ENCODE results near the gene OSGIN1.

The OSGIN1 gene, protein sequence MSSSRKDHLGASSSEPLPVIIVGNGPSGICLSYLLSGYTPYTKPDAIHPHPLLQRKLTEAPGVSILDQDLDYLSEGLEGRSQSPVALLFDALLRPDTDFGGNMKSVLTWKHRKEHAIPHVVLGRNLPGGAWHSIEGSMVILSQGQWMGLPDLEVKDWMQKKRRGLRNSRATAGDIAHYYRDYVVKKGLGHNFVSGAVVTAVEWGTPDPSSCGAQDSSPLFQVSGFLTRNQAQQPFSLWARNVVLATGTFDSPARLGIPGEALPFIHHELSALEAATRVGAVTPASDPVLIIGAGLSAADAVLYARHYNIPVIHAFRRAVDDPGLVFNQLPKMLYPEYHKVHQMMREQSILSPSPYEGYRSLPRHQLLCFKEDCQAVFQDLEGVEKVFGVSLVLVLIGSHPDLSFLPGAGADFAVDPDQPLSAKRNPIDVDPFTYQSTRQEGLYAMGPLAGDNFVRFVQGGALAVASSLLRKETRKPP

DNA sequence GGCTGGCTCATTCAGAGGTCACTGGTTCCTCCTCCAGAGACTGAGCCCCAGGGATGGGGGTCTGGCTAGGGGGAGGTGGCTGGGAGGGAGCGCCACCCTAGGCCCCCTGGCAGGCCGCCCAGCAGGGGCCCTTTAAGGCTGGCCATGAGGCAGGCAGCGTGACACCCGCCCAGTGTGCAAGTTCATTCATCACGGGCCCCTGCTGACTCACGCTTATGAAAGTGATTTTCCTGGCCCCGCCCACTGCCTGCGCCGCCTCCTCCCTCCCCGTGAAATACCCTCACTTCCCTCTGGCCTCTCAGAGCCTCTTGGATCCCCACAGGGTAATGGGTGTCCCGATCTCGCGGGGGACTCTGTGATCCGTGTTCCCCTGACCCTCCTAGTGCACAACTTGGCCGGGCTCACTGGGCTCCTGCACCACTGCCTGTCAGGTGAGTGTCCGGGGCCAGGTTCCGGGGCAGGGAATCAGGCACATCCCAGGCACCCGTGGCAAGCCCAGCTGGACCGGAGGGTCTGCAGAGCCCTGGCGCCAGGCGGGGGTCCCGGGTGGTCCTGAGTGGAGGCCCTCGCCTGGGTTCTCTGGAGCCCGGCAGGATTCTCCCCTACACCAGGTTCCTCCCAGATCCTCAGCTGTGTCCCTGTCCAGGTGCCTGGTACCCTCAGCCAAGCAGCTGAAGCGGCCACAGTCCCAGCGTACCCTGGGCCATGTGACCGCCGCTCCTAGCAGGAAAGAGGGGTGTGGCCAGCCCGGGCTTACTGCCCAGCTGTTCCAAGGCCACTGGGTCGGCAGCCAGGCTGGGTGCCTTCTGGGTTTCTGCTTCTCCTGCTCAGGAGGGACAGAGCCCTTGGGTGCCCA, at the start of gene OSGIN1:
TSS of gene OSGIN1 (plus strand) at position 301 of the 856 bp plus-strand sequence. CDS start 4,432 bp downstream, outside the sequence.
- DNase-seq = peak; percentile 96

DNA sequence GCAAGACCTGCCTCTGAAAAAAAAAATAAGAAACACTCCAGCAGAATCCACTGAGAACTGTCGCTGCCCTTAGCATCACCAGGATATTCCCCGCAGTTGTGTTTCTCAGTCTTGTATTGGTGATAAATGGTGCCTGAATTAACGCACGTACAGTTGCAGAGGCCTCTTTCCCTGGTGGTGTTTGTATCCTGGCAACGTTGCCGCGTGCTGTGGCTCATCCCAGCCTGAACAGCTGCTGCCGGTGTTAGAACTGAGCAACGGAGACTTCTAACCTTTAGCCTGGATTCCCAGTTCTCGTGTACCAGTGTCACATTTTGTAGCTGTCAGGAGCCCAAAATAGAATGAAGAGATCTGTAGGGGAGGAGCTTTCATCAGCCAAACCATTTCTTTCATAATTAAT, 49.3 kb upstream of the OSGIN1 start:
- no peak for DNase-seq

DNA sequence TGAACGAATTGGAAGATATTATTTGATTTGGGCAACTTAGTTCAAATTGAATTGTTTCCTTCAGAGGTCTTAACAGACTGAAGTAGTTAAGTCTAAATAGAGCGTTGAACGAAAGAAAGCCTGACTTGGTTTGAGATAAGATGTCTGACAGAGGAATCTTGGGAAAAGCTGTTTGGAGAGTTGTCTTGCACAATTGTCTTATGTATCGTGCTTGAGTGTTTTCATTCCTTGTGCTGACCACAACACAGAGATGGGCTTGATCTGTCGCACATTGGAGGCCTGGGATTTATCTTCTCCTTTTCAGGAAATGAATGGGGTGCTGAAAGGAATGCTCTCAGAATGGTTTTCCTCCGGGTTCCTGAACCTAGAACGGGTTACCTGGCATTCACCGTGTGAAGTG, 46.4 kb upstream of the OSGIN1 start:
- no peak for DNase-seq

DNA sequence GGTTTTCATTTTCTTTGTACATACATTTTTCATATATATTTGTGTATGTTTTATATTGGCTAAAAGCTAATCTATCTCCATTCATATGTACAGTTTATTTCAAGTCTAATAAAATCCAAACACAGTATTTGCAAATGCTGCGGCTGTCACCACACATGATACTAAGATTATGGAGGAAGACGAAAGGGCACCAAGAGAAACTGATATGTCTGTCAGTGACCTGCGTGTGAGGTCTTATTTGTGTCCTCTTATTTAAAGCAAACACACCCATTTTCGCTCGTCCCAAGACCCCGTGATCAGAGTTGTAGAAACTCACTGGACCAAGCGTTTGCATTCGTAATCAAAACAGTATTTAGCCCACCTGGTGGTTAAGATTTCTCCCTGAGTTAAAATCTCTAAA, 45.9 kb upstream of the OSGIN1 start:
- no peak for DNase-seq

DNA sequence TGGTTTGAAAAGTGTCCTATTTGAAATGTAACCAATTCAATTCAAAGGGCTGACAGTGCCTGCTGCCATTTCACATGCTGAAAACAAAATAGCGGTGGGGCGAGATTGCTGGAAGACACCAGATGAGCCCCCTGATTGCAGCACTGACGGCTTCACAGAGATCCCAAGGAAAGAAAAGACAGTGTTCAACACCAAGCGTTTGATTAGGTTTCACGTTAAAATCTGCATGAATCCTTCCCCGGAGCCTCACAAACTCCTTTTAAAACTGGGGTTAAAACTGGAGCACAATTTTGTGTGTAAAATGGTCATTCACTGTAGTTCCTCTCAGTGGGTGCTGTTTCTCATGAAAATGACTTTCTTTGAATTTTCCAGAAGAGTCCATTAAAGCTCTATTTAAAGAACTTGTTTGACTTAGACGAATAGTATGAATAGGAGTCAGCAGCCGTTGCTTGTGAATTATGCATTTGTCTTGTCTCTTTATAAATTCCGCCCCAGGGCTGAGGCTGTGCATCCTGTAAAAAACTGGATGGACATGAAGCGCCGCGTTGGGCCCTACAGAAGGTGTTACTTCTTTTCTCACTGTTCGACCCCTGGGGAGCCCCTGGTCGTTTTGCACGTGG, 45.3 kb upstream of the OSGIN1 start:
- no peak for DNase-seq

DNA sequence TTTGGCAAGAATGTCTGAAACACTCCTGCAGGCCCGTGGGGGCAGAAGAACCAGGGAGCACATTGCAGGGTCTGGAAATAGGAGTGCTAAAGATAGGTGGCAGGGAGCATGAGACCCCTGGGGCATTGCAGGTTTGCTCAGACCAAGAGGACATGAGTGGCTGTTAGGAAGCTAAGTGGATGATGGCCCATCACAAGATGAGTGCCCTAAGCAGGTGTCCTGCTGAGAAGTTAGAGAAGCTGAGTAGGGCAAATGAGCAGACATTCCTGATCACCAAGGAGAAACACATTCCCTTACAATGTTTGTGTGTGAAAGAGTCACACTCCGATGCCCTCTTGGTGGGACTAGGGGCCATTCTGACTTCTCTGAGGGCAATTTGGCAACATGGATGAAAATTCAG, 44.2 kb upstream of the OSGIN1 start:
- DNase-seq = no peak

DNA sequence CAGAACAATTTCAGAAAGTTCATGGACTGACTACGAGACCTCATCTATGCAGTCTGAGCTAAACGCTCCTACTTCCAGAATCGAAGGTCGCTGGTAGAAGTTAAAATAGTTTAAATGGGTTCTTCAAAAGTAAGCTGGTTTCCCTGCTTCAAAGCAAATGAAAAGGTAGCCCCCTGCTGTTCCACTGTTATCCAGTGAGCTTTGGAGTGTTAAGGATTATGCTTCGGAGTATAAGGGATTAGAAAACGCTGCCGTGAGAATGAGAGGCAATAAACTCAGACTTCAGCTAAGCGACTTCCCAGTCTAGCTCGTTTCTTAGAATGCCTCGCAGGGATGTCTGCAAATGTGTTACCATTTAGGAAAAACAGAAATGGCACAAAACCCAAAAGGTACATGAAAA, 41.8 kb upstream of the OSGIN1 start:
- DNase-seq = no peak

DNA sequence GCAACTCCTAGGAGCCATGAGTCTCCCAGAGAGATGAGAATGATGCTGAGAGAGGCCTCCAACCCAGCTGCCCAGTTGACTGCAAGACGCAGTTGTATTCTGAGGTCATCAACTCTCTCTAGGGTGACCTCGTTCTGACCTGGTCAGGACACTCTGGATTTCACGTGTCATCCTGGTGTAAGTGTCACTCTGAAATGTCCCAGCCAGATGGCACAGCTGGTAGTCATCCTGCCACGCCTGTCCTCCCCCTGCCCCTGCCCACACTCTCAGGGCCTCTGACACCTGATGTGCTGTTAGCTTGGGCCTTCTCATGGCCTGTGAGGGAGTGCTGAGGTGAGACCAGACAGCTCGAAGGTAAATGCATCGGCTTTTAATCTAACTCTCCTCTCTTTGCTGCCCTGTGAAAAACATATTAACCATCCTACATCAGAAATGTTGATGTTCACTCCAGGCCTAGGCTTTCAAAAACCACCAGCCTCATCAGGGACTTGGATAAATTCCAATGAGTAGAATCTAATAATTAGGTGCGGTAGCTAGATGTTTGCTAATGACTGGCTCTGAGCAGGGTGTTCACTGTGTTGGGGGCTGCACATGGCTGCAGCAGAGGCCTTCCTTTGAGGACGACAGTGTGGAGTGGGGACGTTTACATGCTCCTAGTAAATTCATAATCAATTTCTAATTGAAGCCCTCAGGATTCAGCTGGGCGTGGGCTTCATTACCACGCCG, 40.4 kb upstream of the OSGIN1 start:
- no peak for DNase-seq

DNA sequence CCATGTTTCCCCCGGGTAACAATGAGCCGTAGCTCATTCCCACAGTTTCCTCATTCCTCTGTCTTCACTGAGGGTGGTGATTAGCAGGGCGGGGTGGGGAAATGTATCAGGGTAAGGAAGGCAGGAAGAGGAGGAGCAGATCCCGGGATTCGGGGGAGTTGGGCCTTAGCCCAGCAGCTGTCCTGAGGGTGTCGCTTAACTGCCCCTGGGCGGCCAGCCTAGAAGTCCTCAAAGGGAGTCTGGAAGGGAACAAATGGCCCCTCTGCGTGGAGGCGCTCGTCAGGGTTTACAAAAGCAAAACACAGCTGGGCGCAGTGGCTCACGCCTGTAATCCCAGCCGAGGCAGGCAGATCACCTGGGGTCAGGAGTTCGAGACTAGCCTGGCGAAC, 39.8 kb upstream of the OSGIN1 start:
- DNase-seq = no peak

DNA sequence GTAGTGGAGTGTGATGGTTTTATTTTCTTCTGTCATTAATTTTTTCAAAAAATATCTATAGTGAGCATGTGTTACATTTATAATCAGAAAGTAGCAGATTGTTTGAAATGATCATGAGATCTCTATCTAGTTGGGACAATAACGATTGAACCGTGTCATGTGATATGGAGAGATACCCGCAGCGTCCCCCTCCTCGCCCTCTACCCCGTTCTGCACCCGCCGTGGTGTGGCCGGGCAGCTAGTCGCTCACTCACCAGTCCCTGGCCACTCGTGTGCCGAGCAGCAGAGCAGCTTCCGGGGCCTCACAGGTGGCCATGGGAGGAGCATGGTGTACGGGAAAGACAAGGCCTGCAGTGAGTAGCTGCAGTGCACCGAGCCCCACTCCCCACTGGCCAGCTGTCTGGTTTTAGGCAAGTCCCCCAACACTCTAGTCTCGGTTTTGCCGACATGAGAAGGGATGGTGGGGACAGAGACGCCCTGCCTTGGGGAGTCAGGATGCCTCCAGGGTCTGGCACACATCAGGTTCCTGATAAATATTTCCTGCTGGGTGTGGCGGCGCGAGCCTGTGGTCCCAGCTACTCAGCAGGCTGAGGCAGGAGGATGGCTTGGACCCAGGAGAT, 38.8 kb upstream of the OSGIN1 start:
- no peak for DNase-seq

DNA sequence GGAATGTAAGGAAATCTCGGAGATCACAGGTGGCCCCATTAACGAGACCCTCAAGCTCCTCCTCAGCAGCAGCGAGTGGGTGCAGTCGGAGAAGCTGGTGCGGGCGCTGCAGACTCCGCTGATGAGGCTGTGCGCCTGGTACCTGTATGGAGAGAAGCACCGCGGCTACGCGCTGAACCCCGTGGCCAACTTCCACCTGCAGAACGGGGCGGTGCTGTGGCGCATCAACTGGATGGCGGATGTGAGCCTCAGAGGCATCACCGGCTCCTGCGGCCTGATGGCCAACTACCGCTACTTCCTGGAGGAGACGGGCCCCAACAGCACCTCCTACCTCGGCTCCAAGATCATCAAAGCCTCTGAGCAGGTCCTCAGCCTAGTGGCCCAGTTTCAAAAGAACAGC, 38.0 kb upstream of the OSGIN1 start:
- no peak for DNase-seq

DNA sequence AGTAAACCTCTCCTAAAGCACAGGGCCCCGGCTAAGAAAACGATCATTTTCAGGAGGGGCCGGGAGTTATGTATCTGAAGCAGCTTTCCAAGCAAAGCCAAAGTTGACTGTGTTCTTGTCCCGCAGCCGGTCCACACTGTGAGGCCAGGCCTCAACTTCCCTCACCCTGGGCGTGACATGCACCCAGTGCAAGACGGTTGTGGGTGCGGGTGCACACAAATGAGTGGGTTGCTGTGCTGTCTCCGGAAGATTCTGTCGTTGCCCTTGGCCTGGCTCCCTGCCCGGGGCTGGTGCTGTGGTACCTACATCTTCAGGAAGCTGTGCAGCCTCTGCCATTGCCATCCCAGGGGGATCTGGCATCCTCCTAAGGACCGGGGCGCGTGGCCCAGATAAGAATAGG, 37.5 kb upstream of the OSGIN1 start:
- no peak for DNase-seq

DNA sequence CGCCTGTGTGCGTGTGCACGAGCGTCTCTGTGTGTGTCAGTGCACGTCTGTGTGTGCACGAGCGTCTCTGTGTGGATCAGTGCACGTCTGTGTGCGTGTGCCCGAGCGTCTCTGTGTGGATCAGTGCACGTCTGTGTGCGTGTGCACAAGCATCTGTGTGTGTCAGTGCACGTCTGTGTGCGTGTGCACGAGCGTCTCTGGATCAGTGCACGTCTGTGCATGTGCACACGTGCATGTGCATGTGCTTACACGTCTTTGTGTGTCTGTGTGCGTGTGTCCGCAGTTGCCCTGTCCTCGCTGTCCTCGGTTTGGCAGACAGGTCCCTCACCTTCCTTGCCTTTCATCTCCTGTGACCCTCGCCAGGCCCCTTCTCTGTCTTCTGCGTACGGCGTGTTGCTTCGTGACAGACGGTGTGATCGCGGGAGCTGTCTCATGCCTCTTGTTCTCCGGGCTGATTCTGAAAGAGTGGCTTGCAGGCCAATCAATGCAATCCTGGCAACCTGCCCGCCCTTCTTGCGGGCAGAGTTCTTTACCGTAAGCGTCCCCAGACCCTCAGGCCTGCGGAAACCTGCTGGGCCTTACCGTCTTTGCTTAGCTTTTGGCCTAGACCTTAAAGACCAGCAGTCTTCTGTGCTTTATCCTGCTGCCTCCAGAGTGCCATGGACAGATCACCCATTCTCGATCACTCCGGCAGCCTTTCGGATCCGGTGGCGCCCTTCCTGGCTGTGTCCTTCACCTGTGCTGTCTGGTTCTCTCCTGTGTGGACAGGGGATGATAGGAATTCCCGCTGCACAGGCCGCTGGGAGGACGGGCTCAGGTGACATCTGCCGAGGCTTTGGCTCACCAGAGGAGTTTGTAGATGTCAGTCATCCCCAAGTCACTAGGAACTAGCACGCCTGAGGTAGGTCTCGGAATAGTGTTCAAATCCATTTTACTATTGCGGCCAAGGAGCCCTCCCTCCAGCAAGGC, 35.6 kb upstream of the OSGIN1 start:
- no peak for DNase-seq

DNA sequence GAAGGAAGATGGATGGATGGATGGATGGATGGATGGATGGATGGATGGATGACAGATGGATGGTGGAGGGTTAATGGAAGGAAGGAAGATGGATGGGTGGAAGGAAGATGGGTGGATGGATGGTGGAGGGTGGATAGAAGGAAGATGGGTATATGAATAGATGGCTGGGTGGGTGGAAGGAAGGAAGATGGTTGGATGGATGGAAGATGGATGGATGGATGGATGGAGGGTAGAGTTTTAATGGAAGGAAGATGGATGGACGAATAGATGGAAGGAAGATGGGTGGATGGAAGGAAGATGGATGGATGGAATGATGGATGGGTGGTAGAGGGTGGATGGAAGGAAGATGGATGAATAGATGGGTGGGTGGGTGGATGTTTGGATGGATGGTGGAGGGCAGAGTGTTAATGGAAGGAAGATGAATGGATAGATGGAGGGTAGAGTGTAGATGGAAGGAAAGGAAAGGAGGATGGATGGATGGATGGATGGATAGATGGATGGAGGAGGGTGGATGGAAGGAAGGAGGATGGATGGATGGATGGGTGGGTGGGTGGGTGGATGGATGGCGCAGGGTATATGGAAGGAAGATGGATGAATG, 32.0 kb upstream of the OSGIN1 start:
- no peak for DNase-seq

DNA sequence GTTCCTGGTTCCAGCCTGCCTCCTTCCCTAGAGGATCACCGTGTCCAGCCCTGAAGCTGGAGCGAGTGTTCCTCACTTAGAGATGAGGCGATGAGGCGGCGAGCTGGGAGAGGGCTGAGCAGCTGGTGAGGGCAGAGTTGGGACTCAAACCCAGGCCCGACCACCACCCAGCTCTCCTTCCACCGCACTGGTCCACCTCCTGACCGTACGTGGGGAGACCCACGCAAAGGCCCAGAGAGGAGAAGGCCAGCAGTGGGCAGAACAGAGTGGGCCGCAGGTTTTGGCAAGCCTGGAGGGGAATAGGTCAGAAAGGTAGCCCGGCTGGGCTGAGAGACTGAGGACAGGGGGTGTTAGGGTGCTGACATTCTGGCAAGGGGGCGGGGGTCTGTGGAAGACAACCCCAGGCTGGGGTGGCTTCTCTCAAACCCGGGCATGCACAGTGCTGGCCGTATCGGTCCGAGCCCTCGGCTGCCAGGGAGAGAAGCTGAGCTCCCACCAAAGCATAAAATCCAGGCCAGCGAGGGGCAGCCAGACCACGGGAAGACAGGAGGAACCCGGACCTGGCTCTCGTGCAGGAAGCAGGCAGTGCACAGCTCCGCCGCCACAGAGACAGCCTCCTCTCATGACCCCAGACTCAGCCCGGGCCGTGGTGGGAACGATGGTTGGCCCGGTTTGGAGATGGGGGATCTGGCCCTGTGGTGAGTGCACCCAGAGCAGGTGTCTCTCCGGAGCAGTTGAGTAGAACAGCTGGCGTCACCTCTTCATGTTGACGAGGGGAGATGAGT, 29.3 kb upstream of the OSGIN1 start:
- no peak for DNase-seq

DNA sequence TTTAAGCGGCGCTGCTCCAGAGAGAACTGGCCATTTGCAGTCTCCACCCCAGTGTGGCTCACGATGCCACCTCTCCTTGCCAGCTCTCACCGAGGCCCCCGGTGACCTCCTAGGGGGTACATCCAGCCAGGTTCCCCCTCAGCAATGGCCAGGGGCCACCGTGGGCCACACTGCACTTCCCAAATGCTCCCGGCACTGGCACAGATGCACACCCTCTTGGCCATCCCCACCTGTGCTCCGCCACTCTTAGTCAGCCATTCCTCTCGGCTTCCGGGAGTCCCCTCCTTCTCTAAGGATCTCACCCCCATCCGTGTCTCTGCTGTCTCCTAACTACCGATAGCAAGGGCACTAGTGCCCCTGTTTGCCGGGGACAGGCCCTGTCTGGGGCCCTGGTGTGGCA, 28.4 kb upstream of the OSGIN1 start:
- DNase-seq = no peak

DNA sequence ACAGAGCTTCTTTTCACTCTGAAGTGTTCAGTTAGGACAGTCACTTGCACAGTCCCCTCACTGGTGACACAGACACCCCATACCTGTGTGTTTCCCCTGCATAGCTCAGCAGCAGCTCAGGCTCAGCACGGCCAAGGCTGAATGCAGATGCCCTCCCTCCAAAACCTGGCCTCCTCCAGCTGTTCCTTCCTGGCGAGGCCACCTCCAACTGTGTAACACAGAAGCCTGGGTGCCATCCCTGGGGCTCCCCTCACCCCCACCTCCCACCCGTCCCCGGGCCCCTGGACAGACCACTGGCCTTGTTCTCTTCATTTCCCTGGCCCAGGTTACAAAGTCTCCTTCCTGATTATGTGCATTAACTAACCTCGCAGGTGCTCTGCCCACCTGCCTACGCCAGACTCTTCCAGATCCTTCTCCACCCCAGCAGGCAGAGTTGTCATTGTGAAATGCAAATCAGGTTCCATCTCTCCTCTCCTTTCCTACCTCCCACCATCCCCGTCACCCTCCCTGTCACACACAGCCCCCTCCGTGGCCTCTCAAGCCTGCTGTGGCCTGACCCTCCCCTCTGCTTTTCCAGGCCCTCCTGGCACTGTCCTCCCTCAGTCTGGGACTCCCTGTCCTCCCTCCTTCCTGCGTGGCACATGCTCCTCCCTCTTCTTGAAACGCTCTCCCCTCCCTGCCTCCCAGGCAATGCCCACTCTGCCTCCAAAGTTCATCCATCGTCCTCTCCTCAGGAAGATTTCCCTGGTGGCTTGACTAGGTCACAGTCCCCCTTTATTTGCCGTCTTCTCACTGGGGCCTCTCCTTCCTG, 27.7 kb upstream of the OSGIN1 start:
- DNase-seq = no peak

DNA sequence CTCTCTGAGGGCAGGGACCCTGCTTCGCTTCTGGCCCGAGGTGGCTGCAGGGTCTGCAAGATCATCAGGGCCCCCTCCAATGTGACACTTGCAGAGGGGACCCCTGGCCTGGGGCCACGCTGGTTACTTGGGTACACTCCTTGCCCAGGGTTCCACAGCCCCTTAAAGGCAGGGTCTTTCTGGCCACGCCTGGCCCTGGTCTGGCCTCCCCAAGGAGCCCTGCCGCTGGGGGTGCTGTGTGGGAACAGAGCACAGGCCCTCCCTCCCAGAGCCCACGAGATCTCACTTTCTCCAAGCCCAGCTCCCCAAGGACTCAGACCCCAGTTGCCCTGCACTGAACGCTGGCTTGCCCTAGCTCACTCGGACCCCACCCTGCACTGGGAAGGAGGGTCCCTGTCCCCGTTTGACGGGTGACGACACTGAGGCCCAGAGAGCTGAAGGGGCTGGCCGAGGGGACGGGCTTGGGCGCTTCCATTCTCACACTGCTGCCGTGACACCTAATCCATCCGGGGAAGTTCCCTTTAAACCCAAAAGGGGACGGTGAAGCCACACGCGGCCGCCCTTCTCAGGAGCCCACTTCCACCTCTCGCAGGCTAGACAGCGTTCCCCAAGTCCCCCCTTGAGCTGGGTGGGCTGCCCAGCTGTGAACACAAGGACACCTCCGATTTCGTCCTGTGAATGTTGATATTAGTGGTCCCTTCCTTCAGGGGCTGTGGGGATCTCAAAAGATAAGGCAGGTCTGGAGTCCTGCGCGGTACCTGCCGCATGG, 26.9 kb upstream of the OSGIN1 start:
- DNase-seq = no peak
